Activated naive CD8-positive, alpha-beta T cell (primary cell): ENCODE data around the gene MYOCD.

ENCODE experiments used
- H3K27ac Mint-ChIP-seq: one replicate; pipeline ENCODE4 v1.8.0; 2021; ENCODE audit warnings: mixed read lengths
- H3K27me3 Mint-ChIP-seq: one replicate; pipeline ENCODE4 v1.8.0; 2021; ENCODE audit warnings: mixed read lengths
- H3K36me3 Mint-ChIP-seq: one replicate; pipeline ENCODE4 v1.8.0; 2021; ENCODE audit warnings: mixed read lengths
- H3K4me1 Mint-ChIP-seq: one replicate; pipeline ENCODE4 v1.8.0; 2021; ENCODE audit warnings: low read depth, mixed read lengths
- H3K4me3 Mint-ChIP-seq: one replicate; pipeline ENCODE4 v1.8.0; 2021; ENCODE audit warnings: mild to moderate bottlenecking, mixed read lengths
- H3K9me3 Mint-ChIP-seq: one replicate; pipeline ENCODE4 v1.8.0; 2021; ENCODE audit warnings: low read depth, mixed read lengths

Gene MYOCD

GRCh38 chr17:12790249-12791106 lies 124.8 kb downstream of the MYOCD start:
- no peaks in the 10 kb centered on the region for H3K9me3 Mint-ChIP-seq
- H3K27me3 Mint-ChIP-seq, result peaks cover 24% of the 10 kb centered on the region
- H3K4me1 Mint-ChIP-seq, result peaks cover 9% of the 10 kb centered on the region
- H3K4me3 Mint-ChIP-seq, result peak overlapping the region; percentile 63
- no peaks in the 10 kb centered on the region for H3K36me3 Mint-ChIP-seq
- no peak overlapping the region for H3K27ac Mint-ChIP-seq

GRCh38 chr17:12794919-12795532 lies 129.3 kb downstream of the MYOCD start:
- Mint-ChIP-seq H3K4me3 (no peak overlapping the region), H3K27ac (no peak overlapping the region), H3K9me3 (peaks cover 12% of the 10 kb centered on the region), H3K4me1 (peaks cover 5% of the 10 kb centered on the region), H3K36me3 (no peaks in the 10 kb centered on the region), H3K27me3 (peaks cover 12% of the 10 kb centered on the region)

GRCh38 chr17:12800855-12801365 lies 135.2 kb downstream of the MYOCD start:
- H3K27ac Mint-ChIP-seq, result no peak overlapping the region
- H3K36me3 Mint-ChIP-seq, result no peaks in the 10 kb centered on the region
- H3K27me3 Mint-ChIP-seq, result peaks cover 5% of the 10 kb centered on the region
- H3K4me3 Mint-ChIP-seq, result no peak overlapping the region
- no peaks in the 10 kb centered on the region for H3K4me1 Mint-ChIP-seq
- peaks cover 12% of the 10 kb centered on the region for H3K9me3 Mint-ChIP-seq

GRCh38 chr17:12806630-12807029 lies 140.9 kb downstream of the MYOCD start:
- Mint-ChIP-seq H3K9me3 (peaks cover 18% of the 10 kb centered on the region), H3K4me1 (no peaks in the 10 kb centered on the region), H3K27ac (no peak overlapping the region)

GRCh38 chr17:12808723-12809122 lies 143.0 kb downstream of the MYOCD start:
- H3K36me3 Mint-ChIP-seq, result no peaks in the 10 kb centered on the region
- H3K4me1 Mint-ChIP-seq, result no peaks in the 10 kb centered on the region
- peaks cover 18% of the 10 kb centered on the region for H3K9me3 Mint-ChIP-seq
- H3K27ac Mint-ChIP-seq, result no peak overlapping the region
- no peak overlapping the region for H3K4me3 Mint-ChIP-seq
- peaks cover 5% of the 10 kb centered on the region for H3K27me3 Mint-ChIP-seq

More at GRCh38 chr17:12806630-12807029, 140.9 kb downstream of the MYOCD start:
- Mint-ChIP-seq H3K36me3 (no peaks in the 10 kb centered on the region), H3K27me3 (peaks cover 5% of the 10 kb centered on the region), H3K4me3 (no peak overlapping the region)

- peaks cover 4% of the 10 kb centered on the region for H3K27me3 Mint-ChIP-seq
- H3K4me1 Mint-ChIP-seq, result no peaks in the 10 kb centered on the region
- H3K27ac Mint-ChIP-seq, result no peak overlapping the region
- H3K4me3 Mint-ChIP-seq, result no peak overlapping the region
- H3K36me3 Mint-ChIP-seq, result no peaks in the 10 kb centered on the region
- peaks cover 14% of the 10 kb centered on the region for H3K9me3 Mint-ChIP-seq
Observed at GRCh38 chr17:12812877-12813276, 147.2 kb downstream of the MYOCD start.

GRCh38 chr17:12813664-12814063 lies 148.0 kb downstream of the MYOCD start:
- H3K9me3 Mint-ChIP-seq, result peaks cover 16% of the 10 kb centered on the region
- no peak overlapping the region for H3K27ac Mint-ChIP-seq
- H3K36me3 Mint-ChIP-seq, result no peaks in the 10 kb centered on the region
- H3K4me1 Mint-ChIP-seq, result no peaks in the 10 kb centered on the region
- H3K27me3 Mint-ChIP-seq, result peaks cover 4% of the 10 kb centered on the region
- H3K4me3 Mint-ChIP-seq, result no peak overlapping the region

- H3K27me3 Mint-ChIP-seq, result peaks cover 4% of the 10 kb centered on the region
- H3K27ac Mint-ChIP-seq, result no peak overlapping the region
- H3K36me3 Mint-ChIP-seq, result no peaks in the 10 kb centered on the region
- H3K4me1 Mint-ChIP-seq, result no peaks in the 10 kb centered on the region
- H3K4me3 Mint-ChIP-seq, result no peak overlapping the region
- peaks cover 9% of the 10 kb centered on the region for H3K9me3 Mint-ChIP-seq
Observed at GRCh38 chr17:12814718-12815117, 149.0 kb downstream of the MYOCD start.

- no peaks in the 10 kb centered on the region for H3K36me3 Mint-ChIP-seq
- H3K4me3 Mint-ChIP-seq, result no peak overlapping the region
- H3K27me3 Mint-ChIP-seq, result peaks cover 6% of the 10 kb centered on the region
- H3K27ac Mint-ChIP-seq, result no peak overlapping the region
- H3K4me1 Mint-ChIP-seq, result no peaks in the 10 kb centered on the region
- H3K9me3 Mint-ChIP-seq, result peaks cover 8% of the 10 kb centered on the region
Observed at GRCh38 chr17:12815642-12816141, 150.0 kb downstream of the MYOCD start.
